ENCODE results near the gene LBX2.
A peak's percentile ranks its signal among the peaks of the same experiment; 100 is the strongest.

The LBX2 gene

GRCh38 chr2:74458132-74458937 is 41.1 kb downstream of the LBX2 start, which contains the start of gene WBP1:
TSS of gene WBP1 (plus strand) at chr2:74458438. CDS start at chr2:74458603, 165 bp downstream.
- H3K4me3 ChIP-seq (ENCODE audit: low read depth, low read length), result peak within 1 kb of the TSS; percentile 97

DNA sequence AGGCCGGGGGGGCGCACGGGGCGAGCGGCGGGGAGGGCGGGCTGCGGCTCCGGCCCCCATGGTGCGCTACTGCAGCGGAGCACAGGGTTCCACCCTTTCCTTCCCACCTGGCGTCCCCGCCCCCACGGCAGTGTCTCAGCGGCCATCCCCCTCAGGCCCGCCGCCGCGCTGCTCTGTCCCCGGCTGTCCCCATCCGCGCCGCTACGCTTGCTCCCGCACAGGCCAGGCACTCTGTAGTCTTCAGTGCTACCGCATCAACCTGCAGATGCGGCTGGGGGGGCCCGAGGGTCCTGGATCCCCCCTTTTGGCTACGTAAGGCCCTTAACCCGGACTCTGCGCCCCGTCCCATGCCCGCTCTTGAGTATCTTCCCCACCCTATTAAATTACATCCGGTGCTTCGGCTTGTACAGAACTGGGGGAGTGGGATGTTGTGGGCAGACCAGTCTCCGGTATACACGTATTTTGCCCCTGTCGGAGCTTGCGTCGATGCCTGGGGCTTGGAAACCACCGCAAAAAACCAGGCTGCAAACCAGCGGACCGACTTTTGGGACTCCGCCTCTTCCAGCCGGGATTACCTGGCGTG is 41.8 kb downstream of the LBX2 start:
- H3K4me3 ChIP-seq (ENCODE audit: low read depth, low read length), result peak overlapping the region; percentile 70

DNA sequence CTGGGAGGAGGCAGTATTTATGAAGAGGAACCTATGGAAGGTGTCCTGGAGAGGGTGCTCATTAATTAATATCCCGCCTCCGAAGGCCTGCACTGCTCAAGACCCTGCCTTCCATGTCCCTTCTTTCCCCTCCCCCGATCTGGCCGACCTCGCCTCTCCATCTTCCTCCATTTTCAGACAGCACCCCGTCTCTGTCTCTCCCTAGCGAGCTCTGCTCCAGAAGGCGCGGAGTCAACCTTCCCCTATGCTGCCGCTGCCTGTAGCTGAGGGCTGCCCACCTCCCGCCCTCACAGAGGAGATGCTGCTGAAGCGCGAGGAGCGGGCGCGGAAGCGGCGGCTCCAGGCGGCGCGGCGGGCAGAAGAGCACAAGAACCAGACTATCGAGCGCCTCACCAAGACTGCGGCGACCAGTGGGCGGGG is 42.3 kb downstream of the LBX2 start:
- peak overlapping the region; percentile 70 for H3K4me3 ChIP-seq (ENCODE audit: low read depth, low read length)

DNA sequence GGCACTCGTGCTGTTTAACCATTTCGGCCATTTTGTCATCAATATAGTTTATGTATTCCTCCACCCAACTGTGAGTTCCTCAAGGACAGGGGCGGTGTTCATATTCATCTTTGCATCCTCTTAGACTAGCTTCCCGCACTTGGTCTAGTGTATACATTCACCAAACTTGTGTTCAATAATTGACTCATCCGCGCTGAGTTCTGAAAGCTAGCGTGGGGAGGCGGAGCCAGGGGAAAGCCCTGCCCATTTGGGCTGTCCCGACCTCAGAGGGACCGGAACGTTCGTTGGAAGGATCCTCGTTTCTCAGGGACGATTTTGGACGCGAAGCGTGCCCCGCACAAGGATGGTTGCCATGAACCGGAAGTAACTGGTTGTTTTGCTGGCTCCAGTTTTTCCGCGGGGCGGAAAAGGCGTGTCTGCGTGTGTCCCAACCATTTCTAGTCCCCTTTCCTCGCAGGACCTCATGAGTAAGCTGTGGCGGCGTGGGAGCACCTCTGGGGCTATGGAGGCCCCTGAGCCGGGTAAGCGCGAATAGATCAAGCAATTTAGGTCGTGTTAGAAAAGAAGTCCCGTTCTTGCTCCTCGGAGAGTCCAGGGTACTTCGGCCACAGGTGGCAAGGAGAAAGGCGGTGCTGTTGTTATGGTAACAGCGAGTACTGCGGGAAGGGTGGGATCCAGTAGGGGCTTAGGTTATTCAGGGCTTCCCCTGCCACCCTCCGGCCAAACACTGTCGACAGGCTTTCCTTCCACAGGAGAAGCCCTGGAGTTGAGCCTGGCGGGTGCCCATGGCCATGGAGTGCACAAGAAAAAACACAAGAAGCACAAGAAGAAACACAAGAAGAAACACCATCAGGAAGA is 44.5 kb downstream of the LBX2 start, which contains the start of gene INO80B:
Gene INO80B (plus strand): TSS at position 434 of the 858 bp plus-strand sequence. CDS start 30 bp downstream, at position 464.
- peak within 1 kb of the TSS; percentile 81 for H3K4me3 ChIP-seq (ENCODE audit: low read depth, low read length)

GRCh38 chr2:74450570-74451190 is 48.7 kb downstream of the LBX2 start:
- no peak overlapping the region for H3K4me3 ChIP-seq (ENCODE audit: low read depth, low read length)

DNA sequence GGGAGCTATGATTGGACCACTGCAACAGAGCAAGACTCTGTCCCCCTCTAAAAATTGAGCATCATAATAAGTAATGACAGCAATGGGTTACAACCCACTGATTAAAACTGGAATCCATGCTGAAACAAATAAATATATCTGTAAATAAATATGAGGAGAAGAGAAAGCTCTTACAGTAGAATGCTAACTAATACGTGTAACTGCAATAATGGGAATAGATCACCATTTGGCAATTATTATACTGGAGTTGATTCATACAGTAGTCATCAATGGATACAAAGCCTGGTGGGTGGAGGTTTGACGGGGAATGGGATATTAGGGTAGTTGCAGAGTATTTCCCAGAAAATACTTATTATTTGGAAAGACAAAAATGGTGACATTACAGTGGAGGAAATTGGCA is 50.6 kb downstream of the LBX2 start:
- no peak overlapping the region for H3K4me3 ChIP-seq (ENCODE audit: low read depth, low read length)
